GM12892 (cell line): ENCODE data around the gene CLEC16A.

Experiments used
- POLR2A ChIP-seq: IDR thresholded peaks from 2 replicates; pipeline ENCODE4 v1.6.1; 2011; ENCODE audit warnings: low read depth, low read length, control low read depth
- POLR2AphosphoS5 ChIP-seq: IDR thresholded peaks from 2 replicates; pipeline ENCODE4 v1.6.1; 2011; ENCODE audit warnings: low read depth, low read length, control low read depth
- TAF1 ChIP-seq: IDR thresholded peaks from 2 replicates; pipeline ENCODE4 v1.6.1; 2011; ENCODE audit warnings: low read depth, mild to moderate bottlenecking, control low read depth, low read length, borderline replicate concordance

- TF ChIP-seq POLR2A = no peak
- no peak for TF ChIP-seq POLR2AphosphoS5
- TF ChIP-seq TAF1 = no peak
These were observed 151.6 kb downstream of the CLEC16A start for GRCh38 chr16:11095935-11096334.
